GM21528 (cell line): Measurements from ENCODE around the gene BARHL2.

Experiments
- ATAC-seq: cut with Tn5 transposase; IDR thresholded peaks from one replicate; pipeline ENCODE4 v1.9.1; 2021; ENCODE audit warnings: mild to moderate bottlenecking, moderate library complexity; ENCODE audit not compliant: unreplicated experiment, low FRiP score

Gene BARHL2

GRCh38 chr1:90712153-90712856 lies 4.8 kb downstream of the BARHL2 start:
- ATAC-seq: no peak

DNA sequence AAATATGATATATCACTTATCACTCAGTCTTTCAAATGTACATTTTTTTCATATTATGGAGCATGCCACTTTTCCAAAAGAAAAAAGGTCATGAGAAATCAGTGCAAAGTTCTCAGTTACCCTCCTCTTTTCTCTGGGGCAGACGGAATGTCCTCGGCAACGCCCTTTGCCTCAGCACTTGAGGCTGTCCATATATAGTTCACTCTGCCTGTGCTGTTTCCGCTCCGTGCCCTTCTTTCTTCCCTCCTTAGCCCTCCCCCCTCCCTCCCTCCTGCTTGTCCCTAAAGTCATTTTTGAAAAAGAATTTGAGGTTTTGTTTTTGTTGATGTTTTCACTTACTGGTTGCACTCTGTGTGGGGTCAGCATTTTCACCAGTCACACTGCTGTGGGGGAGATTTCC lies 5.4 kb downstream of the BARHL2 start:
- ATAC-seq: no peak

DNA sequence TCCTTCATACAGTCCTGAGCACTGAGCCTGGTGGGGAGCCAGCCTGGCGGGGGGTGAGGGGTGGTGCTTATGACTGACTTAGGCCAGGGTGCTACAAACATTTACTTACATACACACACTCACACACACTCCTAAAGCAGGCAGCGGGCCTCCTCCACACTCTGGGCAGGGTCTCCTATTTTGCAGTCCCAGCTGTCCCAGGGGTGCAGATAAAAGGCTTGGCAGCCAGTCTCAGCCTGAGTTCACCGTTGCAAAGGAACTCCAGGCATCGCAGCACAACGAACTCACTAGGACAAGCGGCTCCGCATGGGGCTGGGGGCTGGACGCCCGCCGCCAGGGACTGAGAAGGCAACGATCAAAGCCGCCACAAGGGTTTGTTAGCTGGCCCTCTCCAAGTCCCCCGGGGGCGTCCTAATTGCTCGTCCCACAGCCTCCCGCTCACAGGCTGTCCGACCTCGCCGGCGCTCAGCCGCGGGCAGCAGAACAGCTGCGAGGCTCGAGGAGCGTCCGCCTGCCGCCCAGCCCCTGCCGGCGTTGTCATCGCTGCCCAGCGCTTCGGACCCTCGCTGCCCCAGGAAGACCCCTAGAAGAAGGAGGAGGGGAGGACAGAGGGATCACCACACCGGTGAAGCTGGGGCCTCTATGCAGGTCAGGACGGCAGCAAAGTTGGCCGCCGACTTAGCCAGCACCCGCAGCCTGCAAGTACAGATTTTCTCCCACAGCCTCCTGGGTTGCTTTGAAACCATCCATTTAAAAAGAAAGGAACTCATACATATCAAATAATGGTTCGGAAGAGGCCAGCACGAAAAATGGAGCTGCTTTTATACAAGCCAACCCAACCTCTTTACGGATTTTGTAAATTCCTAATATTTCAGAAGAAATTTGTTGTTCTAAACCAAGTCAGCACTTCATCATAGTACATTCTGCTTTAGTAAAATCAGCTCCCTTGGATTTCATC lies 6.2 kb downstream of the BARHL2 start:
- ATAC-seq: no peak

GRCh38 chr1:90709535-90709934 lies 7.6 kb downstream of the BARHL2 start:
- no peak for ATAC-seq

DNA sequence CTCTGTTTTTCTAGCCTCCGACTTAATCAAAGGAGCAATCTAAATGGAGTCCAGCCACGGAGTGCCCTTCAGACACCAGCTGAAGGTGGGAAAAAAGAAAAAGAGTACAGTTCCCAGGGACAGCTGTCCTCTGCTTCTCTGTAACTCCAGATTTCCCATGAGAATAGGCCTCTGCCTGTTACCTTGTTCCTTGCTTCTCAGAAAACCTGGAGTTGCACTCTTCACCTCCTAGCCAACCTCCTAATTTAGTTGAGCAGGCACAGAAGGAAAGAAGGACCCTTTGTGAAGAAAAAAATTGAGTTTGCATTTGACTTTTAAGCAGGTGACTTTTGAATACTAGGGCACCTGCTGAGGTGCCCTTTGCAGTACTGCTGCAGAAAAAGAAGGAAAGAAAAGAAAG lies 8.3 kb downstream of the BARHL2 start:
- no peak for ATAC-seq

DNA sequence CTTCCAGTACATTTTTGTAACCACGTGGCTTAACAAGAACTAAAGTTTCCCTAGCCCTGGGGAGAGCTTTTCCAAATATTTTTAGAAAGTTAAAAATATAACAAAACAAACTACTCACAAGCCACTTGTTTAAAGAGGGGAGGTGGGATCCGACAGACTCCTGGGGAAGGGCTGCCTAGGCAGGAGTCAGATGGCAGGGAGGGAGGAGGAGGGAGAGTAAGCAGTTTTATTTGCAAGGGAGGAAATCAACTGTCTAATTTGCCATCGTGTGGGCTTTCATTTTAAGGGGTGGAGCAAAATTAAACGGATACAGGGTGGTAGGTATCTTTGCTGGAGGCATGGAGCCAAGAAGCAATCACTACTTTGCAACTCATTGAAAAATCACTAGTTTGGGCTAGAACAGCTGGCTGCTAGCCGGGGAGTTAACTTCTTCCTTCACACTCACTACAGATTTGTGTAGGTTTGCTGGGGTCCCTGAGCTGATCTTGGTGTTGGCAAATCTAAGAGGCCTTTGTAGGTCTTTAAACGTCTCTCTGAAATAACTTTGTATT lies 8.8 kb downstream of the BARHL2 start:
- no peak for ATAC-seq

- no peak for ATAC-seq
These were observed 9.8 kb downstream of the BARHL2 start for GRCh38 chr1:90707363-90707710.

- ATAC-seq: no peak
These were observed 10.4 kb downstream of the BARHL2 start for GRCh38 chr1:90706437-90707362.

DNA sequence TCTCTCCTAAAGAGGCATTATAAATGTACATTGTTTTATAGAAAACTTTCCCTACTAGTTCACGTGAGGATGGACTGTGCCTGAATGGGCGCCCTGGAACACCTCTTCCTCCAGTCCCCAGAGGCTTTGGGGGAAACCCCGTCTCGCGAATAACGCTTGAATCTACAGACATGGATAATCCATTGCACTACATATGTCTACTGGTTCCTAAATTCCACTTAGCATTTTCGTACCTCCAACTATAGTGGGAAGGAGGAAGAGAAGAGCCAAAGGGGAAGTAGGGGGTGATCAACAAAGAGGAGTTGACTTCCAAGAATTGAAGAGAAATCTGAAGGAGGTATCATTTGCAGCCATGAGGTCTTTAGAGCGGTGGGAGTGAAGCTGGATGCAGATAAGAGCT lies 11.1 kb downstream of the BARHL2 start:
- no peak for ATAC-seq

GRCh38 chr1:90704817-90705216 lies 12.3 kb downstream of the BARHL2 start:
- ATAC-seq: no peak

- ATAC-seq: no peak
These were observed 22.3 kb downstream of the BARHL2 start for GRCh38 chr1:90694846-90695245.

DNA sequence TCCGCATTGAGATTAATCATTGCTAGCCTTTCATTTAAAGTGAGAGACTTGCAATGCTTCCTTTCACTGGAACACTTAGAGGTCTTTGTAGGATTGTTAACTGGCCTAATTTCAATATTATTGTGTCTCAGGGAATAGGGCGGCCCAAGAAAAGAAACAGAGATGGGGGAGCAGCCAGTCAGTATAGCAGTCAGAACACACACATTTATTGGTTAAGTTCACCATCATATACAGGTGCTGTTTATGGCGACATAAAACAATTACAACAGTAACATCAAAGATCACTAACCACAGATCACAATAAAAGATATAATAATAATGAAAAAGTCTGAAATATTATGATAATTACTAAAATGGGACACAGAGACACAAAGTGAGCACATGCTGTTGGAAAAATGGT lies 29.4 kb downstream of the BARHL2 start:
- no peak for ATAC-seq

DNA sequence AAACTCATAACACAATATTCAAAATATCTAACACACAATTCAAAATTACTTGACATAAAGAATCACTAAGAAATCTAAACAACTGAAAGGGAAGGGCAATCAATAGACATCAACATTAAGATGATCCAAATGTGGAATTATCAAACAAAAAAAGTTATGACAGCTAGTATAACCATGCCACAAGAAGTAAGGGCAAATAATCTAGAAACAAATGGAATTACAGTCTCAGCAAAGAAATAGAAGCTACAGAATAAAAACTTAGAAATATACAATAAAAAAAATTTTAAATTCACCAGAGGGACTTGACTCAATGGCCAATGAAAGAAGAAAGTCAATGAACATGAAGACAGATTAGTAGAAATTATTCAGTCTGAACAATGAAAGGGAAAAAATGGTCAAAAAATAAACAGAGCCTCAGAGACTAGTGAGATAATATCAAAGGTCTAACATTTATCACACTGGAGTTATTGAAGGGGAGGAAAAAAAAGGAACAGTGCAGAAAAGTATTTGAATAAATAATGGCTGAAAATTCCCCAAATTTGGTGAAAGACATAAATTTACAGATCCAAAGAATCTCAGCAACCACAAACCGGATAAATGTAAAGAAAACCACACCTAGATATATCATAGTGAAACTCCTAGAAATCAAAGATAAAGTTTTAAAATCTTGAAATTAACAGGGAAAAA lies 41.8 kb downstream of the BARHL2 start:
- ATAC-seq: no peak

- ATAC-seq: no peak
These were observed 45.4 kb downstream of the BARHL2 start for GRCh38 chr1:90671741-90672140.

GRCh38 chr1:90671251-90671650 lies 45.9 kb downstream of the BARHL2 start:
- ATAC-seq: no peak
